ENCODE data around the gene HNF1B. TPM values are rescaled to one million over a fixed set of nuclear protein-coding genes. Genes with fewer than 3 reads are reported as not detected.

Gene HNF1B
- total and polyA plus RNA-seq, 10 of the 15 experiments (the other 5 are each of a cell fraction or from before 2014, with no cell fraction given) = 0.51 to 12.7 (median 1.9) TPM

DNA sequence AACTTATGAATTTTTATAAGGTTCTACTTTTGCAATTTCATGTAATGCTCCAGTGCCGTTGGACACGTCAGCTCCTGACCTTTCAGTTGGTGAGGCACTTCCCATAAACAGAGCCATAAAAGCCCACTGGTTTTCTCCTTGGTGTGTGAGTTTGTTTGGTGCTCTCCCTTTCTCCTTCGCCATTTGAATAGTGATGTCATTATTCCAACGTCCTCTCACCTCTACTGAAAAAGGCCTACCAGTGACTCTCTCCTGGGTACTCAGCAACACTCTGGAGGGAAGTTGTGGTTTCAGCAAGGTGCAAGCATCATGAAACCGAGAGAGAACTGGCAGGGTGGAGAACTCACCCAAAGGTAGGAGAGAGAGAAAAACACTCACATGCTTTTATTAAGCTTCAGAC is 29.6 kb upstream of the HNF1B start (continued):
- peak; percentile 99 for TF ChIP-seq IKZF2 (IDR thresholded peaks at IDR 0.05)
- no peak for TF ChIP-seq FOXK2 (IDR thresholded peaks at IDR 0.05)
- TF ChIP-seq TCF3 (IDR thresholded peaks at IDR 0.05; ENCODE audit: borderline replicate concordance, insufficient read depth, low read depth, low read length) = no peak
- TF ChIP-seq PML (IDR thresholded peaks at IDR 0.05; ENCODE audit: low read length) = no peak
- TF ChIP-seq RFX5 (IDR thresholded peaks at IDR 0.05; ENCODE audit: low read depth, low read length) = no peak
- TF ChIP-seq ZNF274 (IDR thresholded peaks at IDR 0.05; ENCODE audit: insufficient read depth, insufficient read length) = no peak
- TF ChIP-seq, protein P1, sequence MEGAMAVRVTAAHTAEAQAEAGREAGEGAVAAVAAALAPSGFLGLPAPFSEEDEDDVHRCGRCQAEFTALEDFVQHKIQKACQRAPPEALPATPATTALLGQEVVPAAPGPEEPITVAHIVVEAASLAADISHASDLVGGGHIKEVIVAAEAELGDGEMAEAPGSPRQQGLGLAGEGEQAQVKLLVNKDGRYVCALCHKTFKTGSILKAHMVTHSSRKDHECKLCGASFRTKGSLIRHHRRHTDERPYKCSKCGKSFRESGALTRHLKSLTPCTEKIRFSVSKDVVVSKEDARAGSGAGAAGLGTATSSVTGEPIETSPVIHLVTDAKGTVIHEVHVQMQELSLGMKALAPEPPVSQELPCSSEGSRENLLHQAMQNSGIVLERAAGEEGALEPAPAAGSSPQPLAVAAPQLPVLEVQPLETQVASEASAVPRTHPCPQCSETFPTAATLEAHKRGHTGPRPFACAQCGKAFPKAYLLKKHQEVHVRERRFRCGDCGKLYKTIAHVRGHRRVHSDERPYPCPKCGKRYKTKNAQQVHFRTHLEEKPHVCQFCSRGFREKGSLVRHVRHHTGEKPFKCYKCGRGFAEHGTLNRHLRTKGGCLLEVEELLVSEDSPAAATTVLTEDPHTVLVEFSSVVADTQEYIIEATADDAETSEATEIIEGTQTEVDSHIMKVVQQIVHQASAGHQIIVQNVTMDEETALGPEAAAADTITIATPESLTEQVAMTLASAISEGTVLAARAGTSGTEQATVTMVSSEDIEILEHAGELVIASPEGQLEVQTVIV (IDR thresholded peaks at IDR 0.05; ENCODE audit: borderline replicate concordance, partially characterized antibody) = no peak
- no peak for TF ChIP-seq CBX3 (IDR thresholded peaks at IDR 0.05; ENCODE audit: borderline replicate concordance, low read depth)
- no peak; the same call in 1 of the 2 replicates for TF ChIP-seq NR2C1 (IDR thresholded peaks at IDR 0.05)
- TF ChIP-seq, protein P2, sequence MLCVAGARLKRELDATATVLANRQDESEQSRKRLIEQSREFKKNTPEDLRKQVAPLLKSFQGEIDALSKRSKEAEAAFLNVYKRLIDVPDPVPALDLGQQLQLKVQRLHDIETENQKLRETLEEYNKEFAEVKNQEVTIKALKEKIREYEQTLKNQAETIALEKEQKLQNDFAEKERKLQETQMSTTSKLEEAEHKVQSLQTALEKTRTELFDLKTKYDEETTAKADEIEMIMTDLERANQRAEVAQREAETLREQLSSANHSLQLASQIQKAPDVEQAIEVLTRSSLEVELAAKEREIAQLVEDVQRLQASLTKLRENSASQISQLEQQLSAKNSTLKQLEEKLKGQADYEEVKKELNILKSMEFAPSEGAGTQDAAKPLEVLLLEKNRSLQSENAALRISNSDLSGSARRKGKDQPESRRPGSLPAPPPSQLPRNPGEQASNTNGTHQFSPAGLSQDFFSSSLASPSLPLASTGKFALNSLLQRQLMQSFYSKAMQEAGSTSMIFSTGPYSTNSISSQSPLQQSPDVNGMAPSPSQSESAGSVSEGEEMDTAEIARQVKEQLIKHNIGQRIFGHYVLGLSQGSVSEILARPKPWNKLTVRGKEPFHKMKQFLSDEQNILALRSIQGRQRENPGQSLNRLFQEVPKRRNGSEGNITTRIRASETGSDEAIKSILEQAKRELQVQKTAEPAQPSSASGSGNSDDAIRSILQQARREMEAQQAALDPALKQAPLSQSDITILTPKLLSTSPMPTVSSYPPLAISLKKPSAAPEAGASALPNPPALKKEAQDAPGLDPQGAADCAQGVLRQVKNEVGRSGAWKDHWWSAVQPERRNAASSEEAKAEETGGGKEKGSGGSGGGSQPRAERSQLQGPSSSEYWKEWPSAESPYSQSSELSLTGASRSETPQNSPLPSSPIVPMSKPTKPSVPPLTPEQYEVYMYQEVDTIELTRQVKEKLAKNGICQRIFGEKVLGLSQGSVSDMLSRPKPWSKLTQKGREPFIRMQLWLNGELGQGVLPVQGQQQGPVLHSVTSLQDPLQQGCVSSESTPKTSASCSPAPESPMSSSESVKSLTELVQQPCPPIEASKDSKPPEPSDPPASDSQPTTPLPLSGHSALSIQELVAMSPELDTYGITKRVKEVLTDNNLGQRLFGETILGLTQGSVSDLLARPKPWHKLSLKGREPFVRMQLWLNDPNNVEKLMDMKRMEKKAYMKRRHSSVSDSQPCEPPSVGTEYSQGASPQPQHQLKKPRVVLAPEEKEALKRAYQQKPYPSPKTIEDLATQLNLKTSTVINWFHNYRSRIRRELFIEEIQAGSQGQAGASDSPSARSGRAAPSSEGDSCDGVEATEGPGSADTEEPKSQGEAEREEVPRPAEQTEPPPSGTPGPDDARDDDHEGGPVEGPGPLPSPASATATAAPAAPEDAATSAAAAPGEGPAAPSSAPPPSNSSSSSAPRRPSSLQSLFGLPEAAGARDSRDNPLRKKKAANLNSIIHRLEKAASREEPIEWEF (IDR thresholded peaks at IDR 0.05; ENCODE audit: insufficient replicate concordance, low read depth, low read length) = no peak
- TF ChIP-seq NR2C2 (IDR thresholded peaks at IDR 0.05; ENCODE audit: borderline replicate concordance, control insufficient read depth, insufficient read length, low read depth) = no peak
- no peak for TF ChIP-seq SMARCA5 (IDR thresholded peaks at IDR 0.05)
- peak; percentile 93 for TF ChIP-seq NR2F1 (conservative IDR thresholded peaks at IDR 0.05)
- TF ChIP-seq GABPA (IDR thresholded peaks at IDR 0.05; ENCODE audit: low read depth) = no peak
- TF ChIP-seq POLR2AphosphoS2 (IDR thresholded peaks at IDR 0.05; ENCODE audit: low read depth, low read length) = no peak
- TF ChIP-seq ZNF207 (IDR thresholded peaks at IDR 0.05; ENCODE audit: borderline replicate concordance) = no peak
- no peak; the same call in 1 of the 2 replicates for TF ChIP-seq MTA3 (IDR thresholded peaks at IDR 0.05; ENCODE audit: borderline replicate concordance, low read length)
- no peak for TF ChIP-seq NRF1 (conservative IDR thresholded peaks at IDR 0.05; ENCODE audit: low read depth, low read length)
- no peak for TF ChIP-seq KDM1A (IDR thresholded peaks at IDR 0.05; ENCODE audit: borderline replicate concordance)
- TF ChIP-seq, protein P3, sequence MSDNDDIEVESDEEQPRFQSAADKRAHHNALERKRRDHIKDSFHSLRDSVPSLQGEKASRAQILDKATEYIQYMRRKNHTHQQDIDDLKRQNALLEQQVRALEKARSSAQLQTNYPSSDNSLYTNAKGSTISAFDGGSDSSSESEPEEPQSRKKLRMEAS (IDR thresholded peaks at IDR 0.05; ENCODE audit: low read depth, low read length) = no peak
- no peak for TF ChIP-seq CHD1 (IDR thresholded peaks at IDR 0.05; ENCODE audit: low read depth, low read length)
- peak; percentile 95 for TF ChIP-seq EED (IDR thresholded peaks at IDR 0.05; ENCODE audit: low read depth)
